ENCODE data around the gene ACAT2.

Gene ACAT2

DNA sequence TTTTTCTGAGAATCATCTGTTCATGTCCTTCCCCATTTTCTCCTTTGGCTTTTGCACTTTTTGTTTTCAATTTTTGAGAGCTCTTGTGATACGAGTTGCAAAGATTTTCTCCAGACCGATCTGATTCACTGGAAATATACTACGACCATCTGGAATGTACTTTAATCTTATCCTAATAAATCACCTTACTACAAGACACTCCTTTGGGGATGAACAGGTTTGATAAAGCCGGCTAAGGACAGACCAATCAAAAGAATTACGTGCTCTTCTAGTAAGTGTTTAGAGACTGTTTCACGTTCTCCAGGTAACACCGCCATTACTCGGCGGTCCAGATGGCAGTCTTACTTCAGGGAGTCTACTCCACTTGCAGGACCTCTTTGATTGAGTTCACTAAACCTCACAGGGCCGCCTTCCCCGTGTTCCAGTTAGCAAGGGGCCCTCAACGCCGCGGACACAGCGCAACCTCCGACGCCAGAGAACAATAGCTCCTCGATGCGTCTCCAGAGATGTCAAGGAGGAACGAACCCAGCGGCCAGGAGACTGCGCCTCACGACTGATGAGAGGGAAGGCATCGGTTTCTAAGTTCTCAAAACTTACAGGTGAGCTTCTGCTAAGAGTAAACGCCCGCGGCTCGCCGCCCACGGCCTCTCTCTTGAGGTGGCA, 35.5 kb upstream of the ACAT2 start (continued):
- TF ChIP-seq, protein P1, sequence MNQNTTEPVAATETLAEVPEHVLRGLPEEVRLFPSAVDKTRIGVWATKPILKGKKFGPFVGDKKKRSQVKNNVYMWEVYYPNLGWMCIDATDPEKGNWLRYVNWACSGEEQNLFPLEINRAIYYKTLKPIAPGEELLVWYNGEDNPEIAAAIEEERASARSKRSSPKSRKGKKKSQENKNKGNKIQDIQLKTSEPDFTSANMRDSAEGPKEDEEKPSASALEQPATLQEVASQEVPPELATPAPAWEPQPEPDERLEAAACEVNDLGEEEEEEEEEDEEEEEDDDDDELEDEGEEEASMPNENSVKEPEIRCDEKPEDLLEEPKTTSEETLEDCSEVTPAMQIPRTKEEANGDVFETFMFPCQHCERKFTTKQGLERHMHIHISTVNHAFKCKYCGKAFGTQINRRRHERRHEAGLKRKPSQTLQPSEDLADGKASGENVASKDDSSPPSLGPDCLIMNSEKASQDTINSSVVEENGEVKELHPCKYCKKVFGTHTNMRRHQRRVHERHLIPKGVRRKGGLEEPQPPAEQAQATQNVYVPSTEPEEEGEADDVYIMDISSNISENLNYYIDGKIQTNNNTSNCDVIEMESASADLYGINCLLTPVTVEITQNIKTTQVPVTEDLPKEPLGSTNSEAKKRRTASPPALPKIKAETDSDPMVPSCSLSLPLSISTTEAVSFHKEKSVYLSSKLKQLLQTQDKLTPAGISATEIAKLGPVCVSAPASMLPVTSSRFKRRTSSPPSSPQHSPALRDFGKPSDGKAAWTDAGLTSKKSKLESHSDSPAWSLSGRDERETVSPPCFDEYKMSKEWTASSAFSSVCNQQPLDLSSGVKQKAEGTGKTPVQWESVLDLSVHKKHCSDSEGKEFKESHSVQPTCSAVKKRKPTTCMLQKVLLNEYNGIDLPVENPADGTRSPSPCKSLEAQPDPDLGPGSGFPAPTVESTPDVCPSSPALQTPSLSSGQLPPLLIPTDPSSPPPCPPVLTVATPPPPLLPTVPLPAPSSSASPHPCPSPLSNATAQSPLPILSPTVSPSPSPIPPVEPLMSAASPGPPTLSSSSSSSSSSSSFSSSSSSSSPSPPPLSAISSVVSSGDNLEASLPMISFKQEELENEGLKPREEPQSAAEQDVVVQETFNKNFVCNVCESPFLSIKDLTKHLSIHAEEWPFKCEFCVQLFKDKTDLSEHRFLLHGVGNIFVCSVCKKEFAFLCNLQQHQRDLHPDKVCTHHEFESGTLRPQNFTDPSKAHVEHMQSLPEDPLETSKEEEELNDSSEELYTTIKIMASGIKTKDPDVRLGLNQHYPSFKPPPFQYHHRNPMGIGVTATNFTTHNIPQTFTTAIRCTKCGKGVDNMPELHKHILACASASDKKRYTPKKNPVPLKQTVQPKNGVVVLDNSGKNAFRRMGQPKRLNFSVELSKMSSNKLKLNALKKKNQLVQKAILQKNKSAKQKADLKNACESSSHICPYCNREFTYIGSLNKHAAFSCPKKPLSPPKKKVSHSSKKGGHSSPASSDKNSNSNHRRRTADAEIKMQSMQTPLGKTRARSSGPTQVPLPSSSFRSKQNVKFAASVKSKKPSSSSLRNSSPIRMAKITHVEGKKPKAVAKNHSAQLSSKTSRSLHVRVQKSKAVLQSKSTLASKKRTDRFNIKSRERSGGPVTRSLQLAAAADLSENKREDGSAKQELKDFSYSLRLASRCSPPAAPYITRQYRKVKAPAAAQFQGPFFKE (tag by site-specific recombination; IDR thresholded peaks at IDR 0.05; ENCODE audit: borderline replicate concordance), result no peak; the same call in 1 of the 2 replicates
- no peak for TF ChIP-seq ZNF48 (tag by site-specific recombination; IDR thresholded peaks at IDR 0.05)
- TF ChIP-seq ZFP37 (tag by site-specific recombination; IDR thresholded peaks at IDR 0.05), result 0 out of 2 replicates have a peak, but pooled peaks have one; percentile 96
- TF ChIP-seq ZNF121 (tag by site-specific recombination; IDR thresholded peaks at IDR 0.05), result no peak
- TF ChIP-seq ZNF664 (tag by site-specific recombination; IDR thresholded peaks at IDR 0.05), result 0 out of 2 replicates have a peak, but pooled peaks have one; percentile 38
- TF ChIP-seq ZNF335 (tag by site-specific recombination; conservative IDR thresholded peaks at IDR 0.05), result peak; percentile 93; the same call in 1 of the 2 replicates
- TF ChIP-seq, protein P2, sequence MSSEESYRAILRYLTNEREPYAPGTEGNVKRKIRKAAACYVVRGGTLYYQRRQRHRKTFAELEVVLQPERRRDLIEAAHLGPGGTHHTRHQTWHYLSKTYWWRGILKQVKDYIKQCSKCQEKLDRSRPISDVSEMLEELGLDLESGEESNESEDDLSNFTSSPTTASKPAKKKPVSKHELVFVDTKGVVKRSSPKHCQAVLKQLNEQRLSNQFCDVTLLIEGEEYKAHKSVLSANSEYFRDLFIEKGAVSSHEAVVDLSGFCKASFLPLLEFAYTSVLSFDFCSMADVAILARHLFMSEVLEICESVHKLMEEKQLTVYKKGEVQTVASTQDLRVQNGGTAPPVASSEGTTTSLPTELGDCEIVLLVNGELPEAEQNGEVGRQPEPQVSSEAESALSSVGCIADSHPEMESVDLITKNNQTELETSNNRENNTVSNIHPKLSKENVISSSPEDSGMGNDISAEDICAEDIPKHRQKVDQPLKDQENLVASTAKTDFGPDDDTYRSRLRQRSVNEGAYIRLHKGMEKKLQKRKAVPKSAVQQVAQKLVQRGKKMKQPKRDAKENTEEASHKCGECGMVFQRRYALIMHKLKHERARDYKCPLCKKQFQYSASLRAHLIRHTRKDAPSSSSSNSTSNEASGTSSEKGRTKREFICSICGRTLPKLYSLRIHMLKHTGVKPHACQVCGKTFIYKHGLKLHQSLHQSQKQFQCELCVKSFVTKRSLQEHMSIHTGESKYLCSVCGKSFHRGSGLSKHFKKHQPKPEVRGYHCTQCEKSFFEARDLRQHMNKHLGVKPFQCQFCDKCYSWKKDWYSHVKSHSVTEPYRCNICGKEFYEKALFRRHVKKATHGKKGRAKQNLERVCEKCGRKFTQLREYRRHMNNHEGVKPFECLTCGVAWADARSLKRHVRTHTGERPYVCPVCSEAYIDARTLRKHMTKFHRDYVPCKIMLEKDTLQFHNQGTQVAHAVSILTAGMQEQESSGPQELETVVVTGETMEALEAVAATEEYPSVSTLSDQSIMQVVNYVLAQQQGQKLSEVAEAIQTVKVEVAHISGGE (tag by site-specific recombination; conservative IDR thresholded peaks at IDR 0.05; ENCODE audit: low read depth), result peak; percentile 56

DNA sequence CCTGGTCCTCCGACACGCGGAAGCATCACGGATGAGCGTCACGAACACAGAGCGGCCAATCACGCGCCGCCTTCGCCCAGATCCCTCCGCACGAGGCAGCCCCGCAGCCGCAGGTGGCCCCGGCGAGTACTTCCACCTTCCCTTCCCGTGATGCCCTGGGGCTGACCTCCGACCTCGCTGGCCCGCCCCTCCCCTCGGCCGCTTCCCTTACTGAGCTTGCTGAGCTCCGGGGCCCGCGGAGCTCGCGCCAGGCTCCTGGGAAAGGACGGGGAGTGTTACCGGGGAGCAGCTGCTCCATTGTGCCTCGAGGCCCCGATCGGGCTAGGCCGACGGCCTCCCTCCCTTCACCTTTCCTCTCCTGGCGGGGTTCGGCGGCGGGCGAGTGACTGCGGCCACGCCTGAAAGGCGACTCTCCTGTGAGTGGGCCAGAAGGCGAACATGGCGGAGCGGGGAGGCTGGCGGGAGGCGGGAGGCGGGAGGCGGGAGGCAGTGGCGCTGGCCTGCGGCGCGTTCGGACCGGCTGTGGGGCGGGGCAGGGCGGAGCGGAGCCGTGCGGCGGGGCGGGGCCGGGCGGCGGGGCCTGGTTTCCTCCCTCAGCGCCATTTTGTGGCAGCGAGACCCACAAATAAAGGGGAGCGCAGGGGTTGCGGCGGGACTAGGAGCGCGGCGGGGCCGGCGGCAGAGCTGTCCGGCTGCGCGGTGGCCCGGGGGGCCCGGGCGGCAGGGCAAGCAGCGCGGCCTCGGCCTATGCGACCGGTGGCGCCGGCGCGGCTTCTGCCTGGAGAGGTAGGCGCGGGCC, 34.7 kb upstream of the ACAT2 start, which contains the start of gene WTAP:
TSS of gene WTAP (plus strand) at position 589 of the 799 bp plus-strand sequence. CDS start 8,760 bp downstream, outside the sequence.
- peaks cover 9 to 41% of the 10 kb centered on the region in 2 experiments; a peak in 2 of 3 replicates for H3K36me3 ChIP-seq (ENCODE audit: control insufficient read depth in 2 of 2, insufficient read depth in 1 of 2, low read length in 2 of 2)
- H3K4me3 ChIP-seq (ENCODE audit: low read depth, low read length), result peak within 1 kb of the TSS; percentile 91
- peaks cover 7% of the 10 kb centered on the region; the same call in 1 of the 2 replicates for H3K4me1 ChIP-seq (ENCODE audit: control insufficient read depth, insufficient read depth, low read length)
- H3K9me3 ChIP-seq (ENCODE audit: control insufficient read depth, insufficient read depth, low read depth, low read length), result no peaks in the 10 kb centered on the region
- H3K27ac ChIP-seq (ENCODE audit: extremely low read depth, low read depth, low read length), result peak within 1 kb of the TSS; percentile 99
- POLR2A ChIA-PET, result interaction anchor here (0.6 to 6.8 kb wide), 22 partner anchors 8 to 1235 kb away, joined by 3 to 115 read pairs (median 5); partner anchors contain the start of genes ACAT2, MRPL18, RSPH3 and SOD2
- CTCF ChIA-PET, result interaction anchor here (0.7 to 1.8 kb wide), 2 partner anchors 36 to 371 kb away, joined by 3 to 8 read pairs; no protein-coding TSS in a partner anchor
- TF ChIP-seq ZNF423 (tag by site-specific recombination; IDR thresholded peaks at IDR 0.05) (peak; percentile 54; the same call in 1 of the 2 replicates), ZSCAN16 (tag by site-specific recombination; IDR thresholded peaks at IDR 0.05) (peak; percentile 62), ZNF596 (tag by site-specific recombination; IDR thresholded peaks at IDR 0.05) (peak; percentile 59), OVOL3 (tag by site-specific recombination; IDR thresholded peaks at IDR 0.05) (no peak), ZNF544 (tag by site-specific recombination; IDR thresholded peaks at IDR 0.05) (no peak), ZBTB17 (tag by site-specific recombination; IDR thresholded peaks at IDR 0.05) (peak; percentile 61), ZNF239 (tag by site-specific recombination; IDR thresholded peaks at IDR 0.05) (peak; percentile 57; the same call in 1 of the 2 replicates), TCF7L2 (IDR thresholded peaks at IDR 0.05; ENCODE audit: borderline replicate concordance, low read depth, low read length) (no peak), SP7 (tag by site-specific recombination; IDR thresholded peaks at IDR 0.05) (peak; percentile 96), ZNF560 (tag by site-specific recombination; IDR thresholded peaks at IDR 0.05; ENCODE audit: borderline replicate concordance) (no peak), ZSCAN23 (tag by site-specific recombination; IDR thresholded peaks at IDR 0.05) (peak; percentile 90; the same call in 1 of the 2 replicates), WT1 (tag by site-specific recombination; IDR thresholded peaks at IDR 0.05) (peak; percentile 78)
- TF ChIP-seq, protein P3, sequence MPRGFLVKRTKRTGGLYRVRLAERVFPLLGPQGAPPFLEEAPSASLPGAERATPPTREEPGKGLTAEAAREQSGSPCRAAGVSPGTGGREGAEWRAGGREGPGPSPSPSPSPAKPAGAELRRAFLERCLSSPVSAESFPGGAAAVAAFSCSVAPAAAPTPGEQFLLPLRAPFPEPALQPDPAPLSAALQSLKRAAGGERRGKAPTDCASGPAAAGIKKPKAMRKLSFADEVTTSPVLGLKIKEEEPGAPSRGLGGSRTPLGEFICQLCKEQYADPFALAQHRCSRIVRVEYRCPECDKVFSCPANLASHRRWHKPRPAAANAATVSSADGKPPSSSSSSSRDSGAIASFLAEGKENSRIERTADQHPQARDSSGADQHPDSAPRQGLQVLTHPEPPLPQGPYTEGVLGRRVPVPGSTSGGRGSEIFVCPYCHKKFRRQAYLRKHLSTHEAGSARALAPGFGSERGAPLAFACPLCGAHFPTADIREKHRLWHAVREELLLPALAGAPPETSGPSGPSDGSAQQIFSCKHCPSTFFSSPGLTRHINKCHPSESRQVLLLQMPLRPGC (tag by site-specific recombination; IDR thresholded peaks at IDR 0.05), result peak; percentile 84
- TF ChIP-seq, protein P4, sequence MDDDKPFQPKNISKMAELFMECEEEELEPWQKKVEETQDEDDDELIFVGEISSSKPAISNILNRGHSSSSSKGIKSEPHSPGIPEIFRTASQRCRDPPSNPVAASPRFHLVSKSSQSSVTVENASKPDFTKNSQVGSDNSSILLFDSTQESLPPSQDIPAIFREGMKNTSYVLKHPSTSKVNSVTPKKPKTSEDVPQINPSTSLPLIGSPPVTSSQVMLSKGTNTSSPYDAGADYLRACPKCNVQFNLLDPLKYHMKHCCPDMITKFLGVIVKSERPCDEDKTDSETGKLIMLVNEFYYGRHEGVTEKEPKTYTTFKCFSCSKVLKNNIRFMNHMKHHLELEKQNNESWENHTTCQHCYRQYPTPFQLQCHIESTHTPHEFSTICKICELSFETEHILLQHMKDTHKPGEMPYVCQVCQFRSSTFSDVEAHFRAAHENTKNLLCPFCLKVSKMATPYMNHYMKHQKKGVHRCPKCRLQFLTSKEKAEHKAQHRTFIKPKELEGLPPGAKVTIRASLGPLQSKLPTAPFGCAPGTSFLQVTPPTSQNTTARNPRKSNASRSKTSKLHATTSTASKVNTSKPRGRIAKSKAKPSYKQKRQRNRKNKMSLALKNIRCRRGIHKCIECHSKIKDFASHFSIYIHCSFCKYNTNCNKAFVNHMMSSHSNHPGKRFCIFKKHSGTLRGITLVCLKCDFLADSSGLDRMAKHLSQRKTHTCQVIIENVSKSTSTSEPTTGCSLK (tag by site-specific recombination; IDR thresholded peaks at IDR 0.05), result no peak
